ENCODE results near the gene ZNF274. TPM values are rescaled to one million over a fixed set of nuclear protein-coding genes. Genes with fewer than 3 reads are reported as not detected.

ZNF274 gene
- total and polyA plus RNA-seq, 2 experiments from 2014 or later = 19.9 to 31.2 TPM

DNA sequence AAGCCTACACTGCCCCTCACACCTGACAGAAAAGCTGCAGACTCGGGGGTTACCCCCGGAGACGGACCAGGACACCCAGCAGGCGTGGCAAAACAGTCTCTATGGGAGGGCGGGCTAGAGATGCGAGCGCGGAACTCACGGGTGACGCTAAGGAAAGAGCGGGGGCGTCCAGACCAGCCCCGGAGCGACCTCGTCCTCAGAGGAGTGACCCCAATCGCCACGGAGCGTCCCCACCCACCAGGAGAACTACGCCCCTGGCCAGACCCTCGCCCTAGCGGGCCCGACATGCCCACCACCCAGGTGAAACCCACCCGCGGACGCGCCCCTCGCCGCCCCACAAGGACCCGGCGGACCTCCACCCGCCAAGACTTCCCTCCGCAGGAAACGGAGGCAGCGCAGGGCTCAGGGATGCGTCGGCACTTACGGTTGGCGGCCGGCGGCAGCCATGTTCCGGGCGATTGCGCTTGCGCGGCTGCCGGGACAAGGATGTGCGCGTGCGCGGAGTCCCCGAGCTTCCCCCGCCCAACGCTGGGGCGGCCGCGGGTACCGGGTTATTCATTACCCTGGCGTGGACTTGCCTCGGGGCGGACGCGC is 32.4 kb upstream of the ZNF274 start, which contains the start of gene ZNF329:
TSS of gene ZNF329 (minus strand) at position 462 of the 594 bp plus-strand sequence. CDS start 21,286 bp downstream, outside the sequence.
- H3K27me3 ChIP-seq (ENCODE audit: insufficient read depth) = no peaks in the 10 kb centered on the region
- peak within 1 kb of the TSS; percentile 94 for H3K27ac ChIP-seq (ENCODE audit: low read depth)
- peak; percentile 53 for ATAC-seq
- H3K4me1 Mint-ChIP-seq = peaks cover 11% of the 10 kb centered on the region
- TF ChIP-seq ZNF331 (CRISPR knock-in tag; IDR thresholded peaks at IDR 0.05; ENCODE audit: low read depth) (no peak), ZNF114 (CRISPR knock-in tag; IDR thresholded peaks at IDR 0.05) (no peak), EZH2phosphoT487 (IDR thresholded peaks at IDR 0.05; ENCODE audit: unreplicated experiment) (no peak), POLR2AphosphoS5 (IDR thresholded peaks at IDR 0.05; ENCODE audit: low read depth) (peak; percentile 88), NANOG (IDR thresholded peaks at IDR 0.05; ENCODE audit: borderline replicate concordance) (no peak), CREB1 (CRISPR knock-in tag; IDR thresholded peaks at IDR 0.05; ENCODE audit: low read depth) (no peak)
- TF ChIP-seq, protein P1, sequence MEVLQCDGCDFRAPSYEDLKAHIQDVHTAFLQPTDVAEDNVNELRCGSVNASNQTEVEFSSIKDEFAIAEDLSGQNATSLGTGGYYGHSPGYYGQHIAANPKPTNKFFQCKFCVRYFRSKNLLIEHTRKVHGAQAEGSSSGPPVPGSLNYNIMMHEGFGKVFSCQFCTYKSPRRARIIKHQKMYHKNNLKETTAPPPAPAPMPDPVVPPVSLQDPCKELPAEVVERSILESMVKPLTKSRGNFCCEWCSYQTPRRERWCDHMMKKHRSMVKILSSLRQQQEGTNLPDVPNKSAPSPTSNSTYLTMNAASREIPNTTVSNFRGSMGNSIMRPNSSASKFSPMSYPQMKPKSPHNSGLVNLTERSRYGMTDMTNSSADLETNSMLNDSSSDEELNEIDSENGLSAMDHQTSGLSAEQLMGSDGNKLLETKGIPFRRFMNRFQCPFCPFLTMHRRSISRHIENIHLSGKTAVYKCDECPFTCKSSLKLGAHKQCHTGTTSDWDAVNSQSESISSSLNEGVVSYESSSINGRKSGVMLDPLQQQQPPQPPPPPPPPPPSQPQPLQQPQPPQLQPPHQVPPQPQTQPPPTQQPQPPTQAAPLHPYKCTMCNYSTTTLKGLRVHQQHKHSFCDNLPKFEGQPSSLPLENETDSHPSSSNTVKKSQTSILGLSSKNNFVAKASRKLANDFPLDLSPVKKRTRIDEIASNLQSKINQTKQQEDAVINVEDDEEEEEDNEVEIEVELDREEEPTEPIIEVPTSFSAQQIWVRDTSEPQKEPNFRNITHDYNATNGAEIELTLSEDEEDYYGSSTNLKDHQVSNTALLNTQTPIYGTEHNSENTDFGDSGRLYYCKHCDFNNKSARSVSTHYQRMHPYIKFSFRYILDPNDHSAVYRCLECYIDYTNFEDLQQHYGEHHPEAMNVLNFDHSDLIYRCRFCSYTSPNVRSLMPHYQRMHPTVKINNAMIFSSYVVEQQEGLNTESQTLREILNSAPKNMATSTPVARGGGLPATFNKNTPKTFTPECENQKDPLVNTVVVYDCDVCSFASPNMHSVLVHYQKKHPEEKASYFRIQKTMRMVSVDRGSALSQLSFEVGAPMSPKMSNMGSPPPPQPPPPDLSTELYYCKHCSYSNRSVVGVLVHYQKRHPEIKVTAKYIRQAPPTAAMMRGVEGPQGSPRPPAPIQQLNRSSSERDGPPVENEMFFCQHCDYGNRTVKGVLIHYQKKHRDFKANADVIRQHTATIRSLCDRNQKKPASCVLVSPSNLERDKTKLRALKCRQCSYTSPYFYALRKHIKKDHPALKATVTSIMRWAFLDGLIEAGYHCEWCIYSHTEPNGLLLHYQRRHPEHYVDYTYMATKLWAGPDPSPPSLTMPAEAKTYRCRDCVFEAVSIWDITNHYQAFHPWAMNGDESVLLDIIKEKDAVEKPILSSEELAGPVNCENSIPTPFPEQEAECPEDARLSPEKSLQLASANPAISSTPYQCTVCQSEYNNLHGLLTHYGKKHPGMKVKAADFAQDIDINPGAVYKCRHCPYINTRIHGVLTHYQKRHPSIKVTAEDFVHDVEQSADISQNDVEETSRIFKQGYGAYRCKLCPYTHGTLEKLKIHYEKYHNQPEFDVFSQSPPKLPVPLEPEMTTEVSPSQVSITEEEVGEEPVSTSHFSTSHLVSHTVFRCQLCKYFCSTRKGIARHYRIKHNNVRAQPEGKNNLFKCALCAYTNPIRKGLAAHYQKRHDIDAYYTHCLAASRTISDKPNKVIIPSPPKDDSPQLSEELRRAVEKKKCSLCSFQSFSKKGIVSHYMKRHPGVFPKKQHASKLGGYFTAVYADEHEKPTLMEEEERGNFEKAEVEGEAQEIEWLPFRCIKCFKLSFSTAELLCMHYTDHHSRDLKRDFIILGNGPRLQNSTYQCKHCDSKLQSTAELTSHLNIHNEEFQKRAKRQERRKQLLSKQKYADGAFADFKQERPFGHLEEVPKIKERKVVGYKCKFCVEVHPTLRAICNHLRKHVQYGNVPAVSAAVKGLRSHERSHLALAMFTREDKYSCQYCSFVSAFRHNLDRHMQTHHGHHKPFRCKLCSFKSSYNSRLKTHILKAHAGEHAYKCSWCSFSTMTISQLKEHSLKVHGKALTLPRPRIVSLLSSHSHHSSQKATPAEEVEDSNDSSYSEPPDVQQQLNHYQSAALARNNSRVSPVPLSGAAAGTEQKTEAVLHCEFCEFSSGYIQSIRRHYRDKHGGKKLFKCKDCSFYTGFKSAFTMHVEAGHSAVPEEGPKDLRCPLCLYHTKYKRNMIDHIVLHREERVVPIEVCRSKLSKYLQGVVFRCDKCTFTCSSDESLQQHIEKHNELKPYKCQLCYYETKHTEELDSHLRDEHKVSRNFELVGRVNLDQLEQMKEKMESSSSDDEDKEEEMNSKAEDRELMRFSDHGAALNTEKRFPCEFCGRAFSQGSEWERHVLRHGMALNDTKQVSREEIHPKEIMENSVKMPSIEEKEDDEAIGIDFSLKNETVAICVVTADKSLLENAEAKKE (CRISPR knock-in tag; IDR thresholded peaks at IDR 0.05) = no peak
- peaks cover 33% of the 10 kb centered on the region for H3K36me3 Mint-ChIP-seq (ENCODE audit: low read depth)
- peak within 1 kb of the TSS; percentile 91 for H2AFZ ChIP-seq
- peak within 1 kb of the TSS; percentile 84 for H3K4me2 ChIP-seq
- peaks cover 40% of the 10 kb centered on the region for H3K9me3 Mint-ChIP-seq
- peak within 1 kb of the TSS; percentile 96 for H3K4me3 ChIP-seq
- peaks cover 41% of the 10 kb centered on the region for H3K79me2 ChIP-seq (replicated peaks; ENCODE audit: insufficient read depth)
- H3K27ac Mint-ChIP-seq = peak within 1 kb of the TSS; percentile 90
- H3K4me3 Mint-ChIP-seq = peak within 1 kb of the TSS; percentile 96
- H3K9me2 ChIP-seq (ENCODE audit: insufficient read depth) = peaks cover 8% of the 10 kb centered on the region
- H3K4me1 ChIP-seq (ENCODE audit: insufficient read depth) = peaks cover 12% of the 10 kb centered on the region; the same call in 1 of the 2 replicates
- no peaks in the 10 kb centered on the region for H4K20me1 ChIP-seq (replicated peaks; ENCODE audit: insufficient read depth)
- DNase-seq (ENCODE audit: low spot score) = peak; percentile 89
- H3K27me3 Mint-ChIP-seq (ENCODE audit: insufficient read depth, low read depth, poor library complexity) = peaks cover 11% of the 10 kb centered on the region
- H3K36me3 ChIP-seq (ENCODE audit: insufficient read depth) = peaks cover 12% of the 10 kb centered on the region; the same call in 1 of the 2 replicates
- H3F3A ChIP-seq (replicated peaks; ENCODE audit: low read depth) = no peaks in the 10 kb centered on the region
